Measurements from ENCODE around the gene EMILIN3.

DNA sequence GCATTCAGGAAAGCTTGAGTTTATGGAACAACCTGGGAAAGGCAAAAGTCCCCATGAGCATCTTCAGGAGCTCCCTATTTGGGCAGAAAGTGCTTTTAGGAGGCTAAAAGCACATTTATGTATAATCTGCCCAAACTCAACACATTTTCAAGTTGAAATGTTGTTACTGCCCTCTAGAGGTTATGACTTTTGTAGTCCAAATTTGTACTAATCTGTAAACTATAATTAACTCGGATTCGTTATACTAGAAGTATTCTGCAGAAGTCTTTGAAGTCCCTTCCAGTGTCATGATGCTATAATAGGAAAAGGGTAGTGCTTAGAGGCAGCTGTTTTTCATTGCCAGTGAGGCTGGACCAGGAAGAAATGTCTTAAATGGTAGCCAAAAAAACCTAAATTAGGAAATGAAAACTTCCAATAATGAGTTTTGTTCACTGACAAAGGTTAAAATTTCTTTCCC, 44.8 kb upstream of the EMILIN3 start:
- TF ChIP-seq, protein P1, sequence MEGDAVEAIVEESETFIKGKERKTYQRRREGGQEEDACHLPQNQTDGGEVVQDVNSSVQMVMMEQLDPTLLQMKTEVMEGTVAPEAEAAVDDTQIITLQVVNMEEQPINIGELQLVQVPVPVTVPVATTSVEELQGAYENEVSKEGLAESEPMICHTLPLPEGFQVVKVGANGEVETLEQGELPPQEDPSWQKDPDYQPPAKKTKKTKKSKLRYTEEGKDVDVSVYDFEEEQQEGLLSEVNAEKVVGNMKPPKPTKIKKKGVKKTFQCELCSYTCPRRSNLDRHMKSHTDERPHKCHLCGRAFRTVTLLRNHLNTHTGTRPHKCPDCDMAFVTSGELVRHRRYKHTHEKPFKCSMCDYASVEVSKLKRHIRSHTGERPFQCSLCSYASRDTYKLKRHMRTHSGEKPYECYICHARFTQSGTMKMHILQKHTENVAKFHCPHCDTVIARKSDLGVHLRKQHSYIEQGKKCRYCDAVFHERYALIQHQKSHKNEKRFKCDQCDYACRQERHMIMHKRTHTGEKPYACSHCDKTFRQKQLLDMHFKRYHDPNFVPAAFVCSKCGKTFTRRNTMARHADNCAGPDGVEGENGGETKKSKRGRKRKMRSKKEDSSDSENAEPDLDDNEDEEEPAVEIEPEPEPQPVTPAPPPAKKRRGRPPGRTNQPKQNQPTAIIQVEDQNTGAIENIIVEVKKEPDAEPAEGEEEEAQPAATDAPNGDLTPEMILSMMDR (IDR thresholded peaks at IDR 0.05; ENCODE audit: insufficient read depth, low read depth, low read length), result peak; percentile 53
- no peak for TF ChIP-seq EZH2 (IDR thresholded peaks at IDR 0.05; ENCODE audit: insufficient read depth, low read length)

Data from astrocyte (in vitro differentiated cells and primary cell).